Fibroblast of lung (primary cell): Measurements from ENCODE around the gene LSM14B.

Experiments
- CTCF ChIP-seq, 2 donors: IDR thresholded peaks in 1 of 2; conservative IDR thresholded peaks in 1 of 2; 1 replicate in 1 of 2; 2 replicates in 1 of 2; pipeline ENCODE4 v1.5.1; 2011 to 2012; ENCODE audit warnings: low read length in 2 of 2, control low read depth in 1 of 2, inconsistent platforms in 1 of 2, low read depth in 1 of 2, mild to moderate bottlenecking in 1 of 2
- EZH2 ChIP-seq: IDR thresholded peaks from 2 replicates; pipeline ENCODE4 v1.5.1; 2012; ENCODE audit warnings: low read length, control low read depth, mild to moderate bottlenecking; ENCODE audit errors: missing control alignments

GRCh38 chr20:62097881-62098407 lies 24.3 kb upstream of the LSM14B start:
- TF ChIP-seq CTCF (conservative IDR thresholded peaks at IDR 0.05 in 1 of 2, IDR thresholded peaks at IDR 0.05 in 1 of 2; ENCODE audit: low read depth in 1 of 2, low read length in 2 of 2) (no peak), EZH2 (no peak)
